ENCODE data around the gene CNN1. TPM values are rescaled to one million over a fixed set of nuclear protein-coding genes. Genes with fewer than 3 reads are reported as not detected.

CNN1 gene
- total and polyA plus RNA-seq, 2 of the 8 experiments (the other 6 are each of a cell fraction or from before 2014, with no cell fraction given): 29.8 to 50.8 TPM

DNA sequence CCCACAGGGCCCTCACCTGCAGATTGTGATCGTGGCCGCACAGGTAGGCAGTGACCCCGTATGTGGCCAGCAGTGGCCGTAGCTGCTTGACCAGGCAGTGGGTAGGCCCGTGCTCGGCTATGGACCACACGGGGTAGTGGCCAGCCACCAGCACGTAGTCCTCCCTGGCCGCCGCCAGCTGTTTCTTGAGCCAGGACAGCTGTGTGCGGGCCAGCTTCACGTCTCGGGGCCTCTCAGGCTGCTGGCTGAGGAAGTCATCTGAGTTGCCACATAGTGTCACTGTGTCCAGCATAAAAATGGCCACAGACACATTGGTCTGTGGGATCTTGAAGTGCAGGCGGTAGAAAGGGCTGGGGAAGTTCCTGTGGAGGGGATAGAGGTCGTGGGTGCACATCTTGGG is 37.6 kb downstream of the CNN1 start (continued):
- TF ChIP-seq GTF2F1 (IDR thresholded peaks at IDR 0.05; ENCODE audit: borderline replicate concordance, low read depth, low read length) (no peak), E2F6 (IDR thresholded peaks at IDR 0.05) (no peak), POLR2AphosphoS5 (IDR thresholded peaks at IDR 0.05; ENCODE audit: low read depth, low read length) (no peak)
